ENCODE measurements around the gene GYS2. TPM values are rescaled to one million over a fixed set of nuclear protein-coding genes. Genes with fewer than 3 reads are reported as not detected.

GYS2 gene
- total RNA-seq, 6 experiments from 2014 or later = not detected

DNA sequence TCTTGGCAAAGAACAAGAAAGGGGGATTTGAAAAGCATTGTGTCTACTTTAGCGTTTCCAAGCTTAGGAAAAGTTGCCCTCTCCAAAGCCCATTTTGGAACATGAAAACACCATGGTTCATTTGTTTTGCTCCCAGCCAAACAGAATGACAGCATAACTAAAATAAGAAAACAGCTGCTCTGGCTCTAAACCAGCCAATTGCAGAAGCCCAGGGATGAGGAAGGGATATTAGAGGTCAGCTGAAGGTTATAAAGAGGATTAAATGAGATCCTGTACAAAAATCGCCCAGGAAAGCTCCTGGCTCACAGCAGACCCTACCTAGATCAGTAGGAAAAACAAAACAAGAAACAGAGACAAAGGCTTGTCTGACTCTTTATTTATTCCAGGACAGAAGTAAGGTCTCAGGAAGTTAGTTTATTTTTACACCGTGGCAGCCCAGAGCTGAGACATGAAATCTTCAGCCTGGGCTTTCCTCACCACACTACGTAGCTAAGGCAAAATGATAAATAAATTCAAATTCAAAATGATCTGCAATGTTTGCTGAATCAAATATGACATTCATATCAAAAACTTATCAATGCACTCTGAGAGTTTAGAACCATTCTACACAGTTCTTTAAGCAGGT, 52.7 kb downstream of the GYS2 start:
- H3K27ac Mint-ChIP-seq = no peak overlapping the region
- TF ChIP-seq, protein P1, sequence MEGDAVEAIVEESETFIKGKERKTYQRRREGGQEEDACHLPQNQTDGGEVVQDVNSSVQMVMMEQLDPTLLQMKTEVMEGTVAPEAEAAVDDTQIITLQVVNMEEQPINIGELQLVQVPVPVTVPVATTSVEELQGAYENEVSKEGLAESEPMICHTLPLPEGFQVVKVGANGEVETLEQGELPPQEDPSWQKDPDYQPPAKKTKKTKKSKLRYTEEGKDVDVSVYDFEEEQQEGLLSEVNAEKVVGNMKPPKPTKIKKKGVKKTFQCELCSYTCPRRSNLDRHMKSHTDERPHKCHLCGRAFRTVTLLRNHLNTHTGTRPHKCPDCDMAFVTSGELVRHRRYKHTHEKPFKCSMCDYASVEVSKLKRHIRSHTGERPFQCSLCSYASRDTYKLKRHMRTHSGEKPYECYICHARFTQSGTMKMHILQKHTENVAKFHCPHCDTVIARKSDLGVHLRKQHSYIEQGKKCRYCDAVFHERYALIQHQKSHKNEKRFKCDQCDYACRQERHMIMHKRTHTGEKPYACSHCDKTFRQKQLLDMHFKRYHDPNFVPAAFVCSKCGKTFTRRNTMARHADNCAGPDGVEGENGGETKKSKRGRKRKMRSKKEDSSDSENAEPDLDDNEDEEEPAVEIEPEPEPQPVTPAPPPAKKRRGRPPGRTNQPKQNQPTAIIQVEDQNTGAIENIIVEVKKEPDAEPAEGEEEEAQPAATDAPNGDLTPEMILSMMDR (IDR thresholded peaks at IDR 0.05) = no peak
- H3K9me3 Mint-ChIP-seq = no peaks in the 10 kb centered on the region
- H3K36me3 Mint-ChIP-seq (ENCODE audit: low read depth) = no peaks in the 10 kb centered on the region
- no peaks in the 10 kb centered on the region; the same call in 1 of the 2 replicates for H3K27me3 Mint-ChIP-seq (ENCODE audit: insufficient read depth)
- peaks cover 12% of the 10 kb centered on the region for H3K4me1 Mint-ChIP-seq (ENCODE audit: low read depth)
- no peak overlapping the region for H3K4me3 Mint-ChIP-seq
- no peak for DNase-seq

GRCh38 chr12:21547437-21547836, 57.2 kb downstream of the GYS2 start:
- TF ChIP-seq, protein P1 (IDR thresholded peaks at IDR 0.05) = no peak
- H3K27ac Mint-ChIP-seq = no peak overlapping the region
- peaks cover 21% of the 10 kb centered on the region for H3K4me1 Mint-ChIP-seq (ENCODE audit: low read depth)
- no peaks in the 10 kb centered on the region for H3K36me3 Mint-ChIP-seq (ENCODE audit: low read depth)
- H3K9me3 Mint-ChIP-seq = no peaks in the 10 kb centered on the region
- DNase-seq = no peak
- no peaks in the 10 kb centered on the region; the same call in 1 of the 2 replicates for H3K27me3 Mint-ChIP-seq (ENCODE audit: insufficient read depth)
- no peak overlapping the region for H3K4me3 Mint-ChIP-seq

- H3K27ac Mint-ChIP-seq = no peak overlapping the region
- H3K9me3 Mint-ChIP-seq = no peaks in the 10 kb centered on the region
- TF ChIP-seq, protein P1 (IDR thresholded peaks at IDR 0.05) = no peak
- no peak for DNase-seq
- no peaks in the 10 kb centered on the region for H3K36me3 Mint-ChIP-seq (ENCODE audit: low read depth)
- no peak overlapping the region; the same call in 1 of the 2 replicates for H3K4me3 Mint-ChIP-seq
- peaks cover 21% of the 10 kb centered on the region for H3K4me1 Mint-ChIP-seq (ENCODE audit: low read depth)
- H3K27me3 Mint-ChIP-seq (ENCODE audit: insufficient read depth) = no peaks in the 10 kb centered on the region; the same call in 1 of the 2 replicates
Observed at GRCh38 chr12:21546716-21547115, 57.9 kb downstream of the GYS2 start.

DNA sequence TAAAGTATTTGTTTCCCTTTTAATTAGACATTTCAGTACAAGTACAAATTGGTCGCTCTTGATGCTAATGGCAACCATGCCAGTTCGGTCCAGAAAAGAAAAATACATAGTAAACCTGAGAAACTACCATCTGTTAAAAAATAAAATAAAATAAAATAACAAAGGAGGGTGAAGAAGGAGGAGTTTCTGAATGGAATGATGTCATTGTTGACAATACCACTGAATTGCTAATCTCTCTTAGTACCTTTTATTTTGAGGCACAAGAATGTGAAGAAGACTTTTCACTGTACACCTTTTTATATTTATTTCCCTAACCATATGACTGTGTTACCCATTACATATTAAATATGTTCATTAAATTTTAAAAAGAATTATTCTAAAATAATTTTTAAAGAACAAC, 59.1 kb downstream of the GYS2 start:
- H3K4me1 Mint-ChIP-seq (ENCODE audit: low read depth) = peaks cover 21% of the 10 kb centered on the region
- H3K9me3 Mint-ChIP-seq = no peaks in the 10 kb centered on the region
- H3K27ac Mint-ChIP-seq = no peak overlapping the region
- TF ChIP-seq, protein P1 (IDR thresholded peaks at IDR 0.05) = no peak
- H3K4me3 Mint-ChIP-seq = no peak overlapping the region
- DNase-seq = no peak
- H3K36me3 Mint-ChIP-seq (ENCODE audit: low read depth) = no peaks in the 10 kb centered on the region
- peaks cover 1% of the 10 kb centered on the region; the same call in 1 of the 2 replicates for H3K27me3 Mint-ChIP-seq (ENCODE audit: insufficient read depth)

DNA sequence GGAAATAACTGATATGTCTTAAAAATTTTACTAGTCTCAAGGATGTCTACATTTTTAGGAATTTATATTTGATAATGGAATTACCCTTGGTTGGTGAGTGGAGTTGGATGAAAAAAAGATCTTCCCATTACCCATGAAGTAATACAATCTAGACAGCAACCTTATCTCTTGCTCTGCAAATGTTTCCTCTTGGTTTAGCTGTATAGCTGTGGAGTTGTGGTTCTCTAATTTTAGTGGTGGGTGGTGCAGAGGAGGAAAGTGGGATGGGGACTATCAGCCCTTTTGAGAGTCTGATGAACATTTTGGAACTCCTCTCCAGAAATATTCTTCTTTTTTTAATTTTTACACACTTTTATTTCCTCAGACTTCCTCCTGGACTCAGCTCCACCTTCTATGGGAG, 61.5 kb downstream of the GYS2 start:
- no peak overlapping the region for H3K27ac Mint-ChIP-seq
- TF ChIP-seq, protein P1 (IDR thresholded peaks at IDR 0.05) = no peak
- H3K9me3 Mint-ChIP-seq = no peaks in the 10 kb centered on the region

More for the DNA sequence above, 61.5 kb downstream of the GYS2 start:
- no peak overlapping the region for H3K4me3 Mint-ChIP-seq
- no peaks in the 10 kb centered on the region for H3K36me3 Mint-ChIP-seq (ENCODE audit: low read depth)
- peaks cover 19% of the 10 kb centered on the region for H3K4me1 Mint-ChIP-seq (ENCODE audit: low read depth)
- H3K27me3 Mint-ChIP-seq (ENCODE audit: insufficient read depth) = peaks cover 1% of the 10 kb centered on the region; the same call in 1 of the 2 replicates
- DNase-seq = no peak

Measured in HFFc6 (cell line).